Measurements from ENCODE around the gene TMEM128.
A peak's percentile ranks its signal among the peaks of the same experiment; 100 is the strongest.
"Not testable (repeated sequence)": the region's sequence is repeated elsewhere in the genome, so short reads cannot be mapped to it uniquely, and the experiment has no call there.

The TMEM128 gene

DNA sequence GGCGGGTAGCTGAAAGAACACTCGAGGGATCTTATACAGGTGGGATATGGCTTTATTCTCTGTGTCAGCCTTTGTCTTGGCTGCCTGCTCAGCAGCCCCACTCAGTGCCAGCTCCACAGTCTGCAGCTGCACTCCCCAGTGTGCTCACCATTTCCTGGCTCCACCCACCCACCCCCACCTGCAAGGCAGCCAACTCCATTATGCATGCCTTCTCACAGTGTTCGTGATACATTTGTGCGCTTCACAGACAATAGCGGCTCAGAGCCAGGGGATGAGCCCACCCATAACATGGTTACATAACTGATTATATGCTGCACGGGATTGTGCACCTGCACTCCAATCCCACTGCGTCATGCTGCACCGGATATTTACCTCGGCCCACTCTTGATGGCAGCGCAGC is 8.8 kb upstream of the TMEM128 start:
- DNase-seq (ENCODE audit: low read depth) = no peak
- H3K4me3 ChIP-seq (ENCODE audit: low read depth, low read length) = no peak overlapping the region
- TF ChIP-seq, protein P1, sequence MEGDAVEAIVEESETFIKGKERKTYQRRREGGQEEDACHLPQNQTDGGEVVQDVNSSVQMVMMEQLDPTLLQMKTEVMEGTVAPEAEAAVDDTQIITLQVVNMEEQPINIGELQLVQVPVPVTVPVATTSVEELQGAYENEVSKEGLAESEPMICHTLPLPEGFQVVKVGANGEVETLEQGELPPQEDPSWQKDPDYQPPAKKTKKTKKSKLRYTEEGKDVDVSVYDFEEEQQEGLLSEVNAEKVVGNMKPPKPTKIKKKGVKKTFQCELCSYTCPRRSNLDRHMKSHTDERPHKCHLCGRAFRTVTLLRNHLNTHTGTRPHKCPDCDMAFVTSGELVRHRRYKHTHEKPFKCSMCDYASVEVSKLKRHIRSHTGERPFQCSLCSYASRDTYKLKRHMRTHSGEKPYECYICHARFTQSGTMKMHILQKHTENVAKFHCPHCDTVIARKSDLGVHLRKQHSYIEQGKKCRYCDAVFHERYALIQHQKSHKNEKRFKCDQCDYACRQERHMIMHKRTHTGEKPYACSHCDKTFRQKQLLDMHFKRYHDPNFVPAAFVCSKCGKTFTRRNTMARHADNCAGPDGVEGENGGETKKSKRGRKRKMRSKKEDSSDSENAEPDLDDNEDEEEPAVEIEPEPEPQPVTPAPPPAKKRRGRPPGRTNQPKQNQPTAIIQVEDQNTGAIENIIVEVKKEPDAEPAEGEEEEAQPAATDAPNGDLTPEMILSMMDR (IDR thresholded peaks at IDR 0.05; ENCODE audit: insufficient read depth, low read depth, low read length, missing control alignments) = no peak

DNA sequence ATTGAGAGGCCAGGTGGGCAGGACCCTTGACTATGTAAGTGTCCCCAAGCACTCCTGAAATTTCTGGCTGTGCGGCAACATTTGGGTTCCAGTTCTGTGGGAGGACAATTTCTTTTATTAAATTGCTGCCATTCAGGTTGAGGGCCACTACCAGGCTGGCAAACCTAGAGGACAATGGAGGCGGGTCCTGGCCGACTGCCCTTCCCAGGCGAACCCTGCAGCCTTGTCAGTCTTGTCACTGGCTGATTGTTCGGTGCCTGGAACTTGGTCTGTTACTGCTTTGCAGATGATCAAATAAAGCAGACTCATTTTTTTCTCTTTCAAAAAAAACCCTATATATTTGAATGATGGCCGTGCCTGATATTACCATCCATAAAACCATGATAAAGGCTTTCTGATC is 6.6 kb upstream of the TMEM128 start:
- TF ChIP-seq, protein P1 (IDR thresholded peaks at IDR 0.05; ENCODE audit: insufficient read depth, low read depth, low read length, missing control alignments) = no peak
- H3K4me3 ChIP-seq (ENCODE audit: low read depth, low read length) = no peak overlapping the region
- no peak for DNase-seq (ENCODE audit: low read depth)

DNA sequence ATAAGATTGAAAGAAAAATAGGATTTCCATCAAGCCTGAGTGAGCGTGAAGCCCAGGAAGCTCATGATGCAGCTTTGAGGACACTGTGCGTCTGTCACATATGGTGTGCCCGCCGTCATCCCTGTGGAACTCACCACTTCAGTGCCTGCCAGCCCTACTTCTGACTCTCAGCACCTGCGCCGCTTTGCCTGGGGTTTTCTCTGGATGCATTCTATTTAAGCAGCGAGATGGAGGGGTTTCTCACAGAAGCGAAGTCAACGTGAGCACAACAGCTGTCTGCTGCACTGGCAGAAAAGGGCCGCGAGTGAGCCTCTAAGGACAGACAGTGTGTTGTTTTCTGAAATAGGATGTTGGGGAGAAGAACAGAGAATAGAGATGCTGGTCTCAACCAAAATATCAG is 6.2 kb upstream of the TMEM128 start:
- no peak for DNase-seq (ENCODE audit: low read depth)
- TF ChIP-seq, protein P1 (IDR thresholded peaks at IDR 0.05; ENCODE audit: insufficient read depth, low read depth, low read length, missing control alignments) = no peak
- H3K4me3 ChIP-seq (ENCODE audit: low read depth, low read length) = no peak overlapping the region

DNA sequence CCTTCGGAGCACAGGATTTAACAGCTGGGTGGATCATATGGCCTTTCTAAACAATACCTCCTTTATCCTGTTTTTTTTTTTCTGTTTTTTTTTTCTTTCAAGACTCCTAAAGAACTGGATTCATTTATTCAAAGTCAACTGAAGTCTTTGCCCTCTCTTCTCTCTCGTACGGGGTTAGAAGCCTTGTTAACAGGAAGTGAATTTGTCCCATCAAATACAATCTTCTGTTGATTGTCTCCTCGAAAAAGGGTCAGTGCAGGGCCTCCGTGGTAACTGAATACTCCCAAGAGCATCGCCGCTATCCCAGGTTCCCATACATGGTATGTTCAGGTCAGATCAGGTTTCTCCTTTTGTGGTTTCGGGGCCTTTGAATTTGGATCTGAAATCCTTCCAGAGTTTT is 1.8 kb upstream of the TMEM128 start:
- TF ChIP-seq, protein P1 (IDR thresholded peaks at IDR 0.05; ENCODE audit: insufficient read depth, low read depth, low read length, missing control alignments) = no peak
- no peak for DNase-seq (ENCODE audit: low read depth)
- H3K4me3 ChIP-seq (ENCODE audit: low read depth, low read length) = no peak overlapping the region

DNA sequence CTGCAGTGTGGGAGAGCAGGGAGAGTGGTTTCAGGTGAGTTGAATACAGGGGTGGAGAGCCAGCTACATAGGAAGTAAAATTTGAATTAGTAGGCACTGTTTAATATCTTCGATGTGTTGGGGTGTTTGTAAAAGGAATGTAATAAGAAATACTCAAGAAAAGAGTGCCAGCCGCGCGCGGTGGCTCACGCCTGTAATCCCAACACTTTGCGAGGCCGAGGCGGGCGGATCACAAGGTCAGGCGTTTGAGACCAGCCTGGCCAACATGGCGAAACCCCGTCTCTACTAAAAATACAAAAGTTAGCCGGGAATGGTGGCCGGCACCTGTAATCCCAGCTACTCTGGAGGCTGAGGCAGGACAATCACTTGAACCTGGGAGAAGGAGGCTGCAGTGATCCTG is 1.3 kb upstream of the TMEM128 start:
- H3K4me3 ChIP-seq (ENCODE audit: low read depth, low read length); DNase-seq (ENCODE audit: low read depth): not testable (repeated sequence)

DNA sequence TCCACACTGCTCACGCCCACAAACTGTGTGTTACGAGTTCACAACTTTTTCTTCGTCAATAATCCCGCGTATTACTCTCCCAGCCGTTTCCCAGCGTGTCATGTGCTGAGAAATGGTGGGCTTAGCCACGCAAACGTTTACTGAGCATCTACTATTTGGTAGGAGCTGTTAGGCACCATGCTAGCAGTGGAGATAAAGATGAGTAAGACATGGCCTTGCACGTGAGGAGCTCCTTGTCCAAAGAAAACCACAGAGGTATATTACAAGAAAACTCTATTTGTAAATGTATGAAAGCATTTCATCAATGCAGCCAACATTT is 821 bp upstream of the TMEM128 start:
- peak overlapping the region; percentile 75 for H3K4me3 ChIP-seq (ENCODE audit: low read depth, low read length)
- TF ChIP-seq, protein P1 (IDR thresholded peaks at IDR 0.05; ENCODE audit: insufficient read depth, low read depth, low read length, missing control alignments) = no peak
- no peak for DNase-seq (ENCODE audit: low read depth)

DNA sequence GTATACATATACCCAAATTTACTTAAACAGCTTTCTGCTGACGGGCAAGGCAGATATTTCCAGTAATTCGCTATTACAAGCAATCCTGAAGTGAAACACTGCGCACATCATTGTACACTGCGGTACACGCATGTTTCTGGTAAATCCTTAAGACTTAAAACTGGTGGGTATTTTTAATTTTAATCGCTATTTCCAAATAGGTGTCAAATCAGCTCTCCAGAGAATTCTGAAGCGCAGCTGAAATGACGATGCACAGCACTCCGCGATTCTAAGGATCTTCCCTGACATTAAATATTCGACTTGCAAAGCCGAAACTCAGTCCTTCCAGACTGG is 361 bp downstream of the TMEM128 start:
- DNase-seq (ENCODE audit: low read depth) = no peak
- H3K4me3 ChIP-seq (ENCODE audit: low read depth, low read length) = peak overlapping the region; percentile 75
- TF ChIP-seq, protein P1 (IDR thresholded peaks at IDR 0.05; ENCODE audit: insufficient read depth, low read depth, low read length, missing control alignments) = no peak

DNA sequence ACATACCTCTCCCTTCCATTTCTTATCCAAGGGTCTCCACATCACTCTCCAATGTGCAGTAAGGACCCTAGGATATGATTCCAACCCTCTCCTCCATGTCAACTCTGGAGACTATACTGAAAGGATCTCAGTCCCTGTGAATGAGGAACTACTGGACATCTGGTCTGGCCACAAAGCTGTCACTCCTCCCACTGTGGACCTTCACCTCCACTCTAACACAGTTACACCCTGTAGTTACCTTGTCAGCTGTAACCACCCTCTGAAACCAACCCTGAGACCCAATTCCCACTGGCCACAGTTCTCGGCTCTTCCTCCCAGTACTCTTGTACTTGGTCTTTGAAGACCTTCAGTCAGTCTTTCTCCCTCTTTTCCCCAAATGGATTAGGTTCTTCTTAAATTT is 2.9 kb downstream of the TMEM128 start:
- no peak for DNase-seq (ENCODE audit: low read depth)
- no peak overlapping the region for H3K4me3 ChIP-seq (ENCODE audit: low read depth, low read length)
- TF ChIP-seq, protein P1 (IDR thresholded peaks at IDR 0.05; ENCODE audit: insufficient read depth, low read depth, low read length, missing control alignments) = no peak

DNA sequence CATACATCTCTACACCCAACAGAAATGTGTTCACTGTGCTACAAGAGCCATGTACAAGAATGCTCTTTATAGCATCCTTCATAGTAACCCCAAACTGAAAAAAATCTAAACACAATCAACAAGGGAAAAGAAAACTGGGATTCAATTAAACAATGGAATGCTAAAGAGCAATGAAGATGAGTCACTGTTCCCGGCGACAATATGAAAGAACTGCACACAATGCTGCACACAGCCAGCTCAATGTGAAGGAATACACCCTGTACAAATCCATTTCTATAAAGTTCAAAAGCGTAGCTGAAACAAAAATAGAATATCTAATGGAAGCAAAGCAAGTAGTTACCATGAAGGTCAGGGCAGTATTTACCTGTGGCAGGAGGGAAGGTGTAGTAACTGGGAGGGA is 8.5 kb downstream of the TMEM128 start:
- not testable (repeated sequence) for H3K4me3 ChIP-seq (ENCODE audit: low read depth, low read length); DNase-seq (ENCODE audit: low read depth)

Measured in GM12865 (cell line).